Panc1 (cell line): ENCODE data around the gene NDUFB6.

Source experiments
- CTCF ChIP-seq: fragments of 450-650 bp; IDR thresholded peaks from 2 replicates; pipeline ENCODE4 v1.5.1; 2017; ENCODE audit warnings: mild to moderate bottlenecking
- POLR2AphosphoS5 ChIP-seq: IDR thresholded peaks from 2 replicates; pipeline ENCODE4 v1.6.1; 2012; ENCODE audit warnings: mild to moderate bottlenecking, low read depth, low read length, moderate library complexity
- SIN3A ChIP-seq: IDR thresholded peaks from 2 replicates; pipeline ENCODE4 v1.6.1; 2012; ENCODE audit warnings: low read depth, mild to moderate bottlenecking, low read length, moderate library complexity, borderline replicate concordance; ENCODE audit not compliant: insufficient read depth

DNA sequence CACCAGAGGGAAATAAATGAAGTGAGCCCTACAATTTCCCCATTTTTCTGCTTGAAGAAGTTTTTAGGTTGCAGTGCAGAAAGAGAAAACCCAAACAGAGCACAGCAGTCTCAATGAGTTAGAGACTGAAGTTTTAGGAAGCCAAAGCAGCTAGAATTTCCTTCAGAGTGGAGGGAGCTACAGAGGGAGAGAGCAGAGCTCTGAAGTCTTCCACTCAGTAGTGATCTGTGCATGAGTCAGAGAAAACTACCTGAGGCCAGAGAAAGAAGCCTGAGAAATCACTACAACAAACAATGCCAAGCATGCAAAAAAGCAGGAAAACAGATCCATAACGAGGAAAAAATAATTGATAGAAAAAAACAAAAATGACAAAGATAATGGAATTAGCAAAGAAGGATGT is 17.9 kb upstream of the NDUFB6 start:
- TF ChIP-seq CTCF (no peak), SIN3A (no peak), POLR2AphosphoS5 (no peak)
